GM19397 (cell line): ENCODE results near the gene NID2.

Experiments used
- ATAC-seq: cut with Tn5 transposase; IDR thresholded peaks from one replicate; pipeline ENCODE4 v1.9.1; 2021; ENCODE audit warnings: mild to moderate bottlenecking, moderate library complexity; ENCODE audit not compliant: unreplicated experiment

Gene NID2

DNA sequence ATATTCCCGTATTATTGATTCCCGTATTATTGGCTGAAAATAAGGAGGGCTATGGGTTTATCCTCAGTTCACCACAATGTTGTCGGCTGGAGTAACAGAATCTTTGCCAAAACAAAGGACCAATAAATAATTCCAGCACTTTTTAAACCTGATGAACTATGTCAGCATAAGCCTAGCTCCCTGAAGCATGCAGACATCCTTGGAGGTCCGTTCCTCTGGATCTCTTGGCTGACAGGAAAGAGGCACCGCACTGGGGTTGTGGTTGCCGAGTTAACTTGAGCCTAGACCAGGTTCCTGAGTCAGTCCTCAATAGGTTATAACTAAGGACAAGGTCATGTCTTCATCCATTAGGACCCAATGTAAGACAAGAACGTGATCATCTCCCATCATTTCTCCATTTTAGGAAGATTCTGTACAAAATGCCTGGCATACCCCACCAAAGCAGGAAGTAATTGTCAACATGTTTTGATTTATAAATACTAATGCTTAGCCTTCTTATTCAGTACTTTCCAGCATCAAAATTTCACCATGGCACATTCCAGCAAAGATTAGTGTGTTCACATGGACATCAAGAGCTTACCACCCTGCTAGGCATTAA lies 36.6 kb downstream of the NID2 start:
- no peak for ATAC-seq

DNA sequence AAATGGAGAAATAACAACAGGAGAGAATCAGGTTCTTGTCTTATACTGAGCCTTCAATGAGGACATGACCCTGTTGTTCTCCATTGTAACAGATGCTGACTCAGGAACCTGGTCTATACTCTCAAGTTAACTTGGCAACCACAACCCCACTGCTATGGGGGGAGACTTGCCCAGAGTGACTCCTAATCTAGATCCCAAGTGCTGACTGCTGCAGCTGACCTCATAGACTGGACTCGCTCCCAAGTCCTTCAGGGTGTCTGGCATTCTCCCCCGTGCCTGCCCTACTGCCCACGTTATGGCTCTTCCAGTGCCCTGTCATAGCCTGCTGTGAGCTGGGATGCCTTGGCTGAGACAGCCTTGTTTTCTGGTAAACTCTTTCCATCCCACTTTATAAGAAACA lies 37.1 kb downstream of the NID2 start:
- no peak for ATAC-seq

DNA sequence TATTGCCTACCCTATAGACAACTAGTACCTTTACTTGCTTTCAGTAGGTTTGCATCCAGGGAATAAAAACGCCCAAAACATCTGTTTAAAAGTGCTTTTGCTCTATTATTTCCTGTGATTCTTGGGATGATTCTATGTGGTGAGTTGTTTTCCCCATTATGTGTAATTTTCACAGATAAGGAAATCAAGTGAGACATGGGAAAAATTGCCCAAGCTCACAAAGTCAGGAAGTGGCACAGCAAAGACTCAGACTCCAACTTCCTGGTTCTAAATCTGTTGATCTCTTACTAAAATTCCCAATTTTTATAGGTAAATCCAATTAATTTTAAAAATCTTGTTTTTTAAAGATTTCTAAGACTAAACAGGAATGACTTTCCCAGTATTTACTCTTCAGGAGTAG lies 39.0 kb downstream of the NID2 start:
- no peak for ATAC-seq

DNA sequence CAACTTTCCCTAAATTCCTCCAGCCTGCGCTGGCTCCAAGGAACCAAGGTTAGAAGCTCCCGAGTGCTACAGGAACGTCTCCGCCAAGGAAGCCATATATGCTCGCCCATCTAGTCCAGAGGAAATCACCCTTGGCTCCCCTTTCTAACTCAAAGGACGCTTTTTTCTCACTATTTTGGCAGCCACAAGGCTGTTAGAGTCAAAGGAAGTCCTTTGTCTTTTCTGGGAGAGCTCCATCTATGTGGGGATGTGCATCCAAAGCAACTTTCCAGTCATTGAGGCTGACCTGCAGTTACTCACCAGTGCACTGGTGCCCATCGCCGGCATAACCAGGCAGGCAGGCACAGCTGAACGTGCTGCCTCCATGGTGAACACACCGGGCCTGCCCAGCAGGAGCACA lies 42.0 kb downstream of the NID2 start:
- ATAC-seq, result no peak

DNA sequence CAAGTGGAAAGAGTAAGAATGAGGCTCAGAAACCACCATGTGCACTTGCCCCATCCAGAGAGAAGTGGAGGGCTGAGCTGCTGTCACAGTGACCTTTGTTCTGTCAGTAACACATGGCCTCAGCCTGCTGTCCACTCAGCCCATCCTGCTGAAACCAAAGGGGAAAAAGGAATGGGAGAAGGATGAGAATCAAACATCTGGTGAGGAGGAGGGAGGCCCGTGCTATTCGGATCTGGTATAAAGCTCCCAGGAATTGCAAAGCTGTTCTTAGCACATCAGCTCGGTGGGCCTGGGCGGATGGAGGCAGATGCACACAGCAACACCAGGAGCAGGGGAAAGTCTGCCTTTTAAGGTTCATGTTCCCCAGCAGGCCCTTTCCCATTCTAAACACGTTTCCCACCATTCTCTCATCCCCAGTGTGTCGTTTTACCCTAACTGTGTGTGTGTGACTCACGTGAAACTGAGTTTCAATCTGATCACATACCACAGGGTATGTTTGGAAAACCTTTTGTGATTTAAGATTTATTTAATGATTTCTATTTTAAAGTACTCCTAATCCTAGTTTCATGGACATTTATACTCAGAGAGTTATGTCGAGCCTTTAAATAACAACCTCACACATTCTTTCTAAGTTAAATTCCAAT lies 42.7 kb downstream of the NID2 start:
- ATAC-seq, result no peak

DNA sequence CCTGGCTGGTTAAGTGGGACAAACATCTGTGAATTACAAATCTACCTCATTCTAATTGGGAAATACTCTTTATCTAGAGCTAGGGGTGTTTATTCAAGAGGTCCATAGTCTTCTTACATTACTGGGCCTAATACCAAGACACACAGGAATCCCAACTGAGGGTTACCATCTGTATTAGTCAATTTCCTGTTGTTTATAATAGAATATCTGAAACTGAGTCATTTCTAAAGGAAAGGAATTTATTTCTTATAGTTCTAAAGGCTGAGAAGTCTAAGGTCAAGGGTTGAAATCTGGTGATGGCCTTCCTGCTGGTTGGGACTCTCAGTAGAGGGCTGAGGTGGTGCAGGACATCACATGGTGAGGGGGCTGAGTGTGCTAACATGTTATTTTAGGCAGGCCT lies 43.5 kb downstream of the NID2 start:
- ATAC-seq, result no peak

DNA sequence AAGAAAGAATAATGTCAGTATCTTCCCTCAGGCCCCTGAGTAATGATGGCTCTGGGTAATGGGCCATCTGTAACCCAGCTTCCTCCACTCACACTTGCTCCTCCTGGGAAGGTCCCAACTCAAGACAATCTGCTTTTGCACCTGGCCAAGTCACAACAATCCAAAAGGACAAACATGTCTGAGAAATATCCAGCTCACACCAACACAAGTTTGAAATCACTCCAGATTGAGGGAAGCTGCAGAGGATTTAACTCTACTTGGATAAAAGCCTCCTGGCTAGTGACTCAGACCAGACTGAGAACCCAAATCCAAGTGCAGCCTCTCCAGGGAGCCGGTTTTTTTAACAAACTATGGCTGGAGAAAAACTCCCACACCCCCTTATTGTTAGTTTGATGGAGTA lies 45.3 kb downstream of the NID2 start:
- ATAC-seq, result no peak

DNA sequence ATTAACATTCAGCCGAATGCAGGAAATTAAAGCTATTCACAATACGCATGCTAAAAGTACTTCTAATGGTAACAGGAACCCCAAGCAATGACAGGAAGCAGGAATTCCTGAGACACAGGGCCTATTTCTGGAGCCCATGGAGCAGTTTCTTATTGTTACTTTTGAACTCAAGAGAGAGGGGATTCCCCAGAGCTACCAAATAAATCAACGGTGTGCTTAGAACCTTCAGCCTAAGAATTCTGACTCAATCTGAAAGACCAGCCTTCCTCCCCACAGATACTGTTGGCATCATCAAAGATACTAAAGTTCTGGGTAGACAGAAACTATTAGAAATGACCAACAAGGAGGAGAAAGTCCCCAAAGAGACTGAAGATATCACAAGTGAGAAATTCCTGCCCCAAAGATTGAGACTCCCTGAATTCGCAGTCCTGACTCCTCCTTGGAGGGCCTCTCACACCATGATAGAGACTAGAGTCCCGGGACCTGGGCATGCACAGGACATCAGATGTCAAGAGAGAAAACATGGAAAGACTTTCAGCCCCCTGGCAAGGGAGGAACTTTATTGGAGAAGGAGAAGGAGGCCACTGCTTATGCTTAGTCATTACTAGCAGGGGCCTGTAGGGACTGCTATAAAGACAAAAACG lies 46.8 kb downstream of the NID2 start:
- no peak for ATAC-seq

DNA sequence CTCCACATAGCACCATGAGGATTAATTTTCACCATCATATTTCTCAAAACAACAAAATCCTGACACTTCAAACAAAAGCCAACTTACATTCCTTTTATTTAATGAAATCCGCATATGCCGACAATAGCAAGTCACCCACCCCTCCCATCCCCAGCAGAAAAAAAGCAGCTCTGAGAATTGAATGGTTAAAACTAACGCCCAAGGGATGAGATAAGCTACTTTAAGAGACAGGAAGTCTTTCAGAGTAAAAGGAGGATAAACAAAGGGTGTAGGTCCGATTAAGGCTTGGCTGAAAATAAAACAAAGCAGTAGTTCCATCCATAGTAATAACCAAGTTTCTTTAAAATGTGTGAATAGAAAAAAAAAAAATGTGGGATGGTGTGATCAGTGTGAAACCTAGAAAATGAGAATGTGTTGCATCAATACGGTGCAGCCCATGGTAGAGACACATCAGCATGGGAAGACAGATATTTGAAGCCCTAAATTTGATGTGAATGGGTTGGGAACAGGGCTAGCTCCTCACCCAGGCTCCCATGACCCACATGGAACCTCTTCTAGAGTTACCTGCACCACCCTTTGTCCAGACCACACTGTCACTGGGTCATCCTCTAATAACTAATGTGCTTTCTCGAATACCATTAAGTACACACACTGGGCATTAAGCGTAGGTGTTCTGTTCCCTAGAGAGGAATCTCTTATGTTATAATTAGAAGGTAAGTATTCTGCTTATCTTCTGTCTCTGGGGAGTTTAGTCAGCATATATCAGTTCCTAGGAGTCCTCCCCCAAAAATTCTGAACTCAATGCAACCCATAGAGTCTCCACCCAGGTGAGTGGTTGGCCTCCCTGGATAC lies 47.8 kb downstream of the NID2 start:
- no peak for ATAC-seq

DNA sequence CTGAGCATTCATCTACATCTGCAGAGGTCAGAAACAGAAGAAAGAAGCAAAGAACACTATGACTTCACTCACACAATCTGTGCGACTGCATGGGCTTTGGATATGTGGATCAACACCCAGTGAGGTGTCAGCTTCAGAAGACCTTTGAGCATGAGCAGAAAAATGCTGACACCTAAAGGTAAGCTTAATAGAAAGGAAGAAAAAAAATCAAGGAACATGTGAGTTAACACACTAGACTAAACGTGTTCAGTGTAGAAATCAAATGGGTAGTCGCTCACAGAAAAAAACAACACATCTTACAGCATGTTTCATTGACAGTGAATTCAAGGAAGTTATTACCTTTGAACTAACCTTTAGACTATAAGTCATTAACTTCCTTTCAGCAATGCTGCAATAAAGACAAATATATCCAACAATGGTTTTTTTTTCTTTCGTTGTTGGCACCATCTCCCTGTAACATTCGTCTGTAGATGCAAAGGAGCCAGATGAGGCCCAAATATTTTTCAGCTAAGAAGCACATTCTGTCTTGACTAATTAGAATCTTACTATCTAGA lies 48.6 kb downstream of the NID2 start:
- ATAC-seq, result no peak

DNA sequence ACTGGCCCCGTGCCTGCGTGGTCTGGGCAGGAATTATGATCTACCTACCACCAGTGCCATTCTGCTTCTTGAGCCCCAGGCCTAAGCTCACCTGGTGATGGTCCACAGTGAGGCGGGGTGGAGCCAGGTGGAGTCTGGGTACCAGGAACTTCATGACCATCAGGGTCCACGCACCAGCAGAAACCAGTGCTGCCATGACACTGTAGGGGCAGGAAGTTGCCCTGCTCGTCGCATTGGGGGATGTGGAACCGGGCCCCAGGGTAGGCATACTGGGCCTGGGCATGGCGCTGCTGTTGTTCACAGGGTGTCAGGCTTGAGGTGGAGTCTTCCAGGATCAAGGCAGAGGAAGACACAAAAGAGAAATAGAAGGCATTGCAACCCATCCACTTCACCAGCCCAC lies 49.9 kb downstream of the NID2 start:
- ATAC-seq, result no peak

DNA sequence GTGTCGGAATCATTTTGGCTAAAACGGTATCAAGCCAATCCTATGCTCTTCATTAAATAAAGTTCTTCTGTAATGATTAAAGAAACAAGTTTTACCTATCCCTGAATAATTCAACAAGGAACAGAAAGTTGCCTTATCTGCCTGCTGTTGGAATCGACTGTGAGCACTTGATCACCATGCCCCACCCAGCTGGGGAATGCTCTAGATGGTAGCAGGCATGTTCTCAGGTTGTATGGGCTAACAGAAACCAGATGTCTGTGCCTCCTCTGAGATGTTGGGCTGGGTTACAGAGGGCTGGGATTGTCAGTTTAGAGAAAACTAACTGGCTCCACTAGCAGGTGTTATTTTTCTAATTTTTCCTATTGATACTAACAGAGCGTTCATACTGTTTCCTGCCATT lies 50.6 kb downstream of the NID2 start:
- no peak for ATAC-seq

DNA sequence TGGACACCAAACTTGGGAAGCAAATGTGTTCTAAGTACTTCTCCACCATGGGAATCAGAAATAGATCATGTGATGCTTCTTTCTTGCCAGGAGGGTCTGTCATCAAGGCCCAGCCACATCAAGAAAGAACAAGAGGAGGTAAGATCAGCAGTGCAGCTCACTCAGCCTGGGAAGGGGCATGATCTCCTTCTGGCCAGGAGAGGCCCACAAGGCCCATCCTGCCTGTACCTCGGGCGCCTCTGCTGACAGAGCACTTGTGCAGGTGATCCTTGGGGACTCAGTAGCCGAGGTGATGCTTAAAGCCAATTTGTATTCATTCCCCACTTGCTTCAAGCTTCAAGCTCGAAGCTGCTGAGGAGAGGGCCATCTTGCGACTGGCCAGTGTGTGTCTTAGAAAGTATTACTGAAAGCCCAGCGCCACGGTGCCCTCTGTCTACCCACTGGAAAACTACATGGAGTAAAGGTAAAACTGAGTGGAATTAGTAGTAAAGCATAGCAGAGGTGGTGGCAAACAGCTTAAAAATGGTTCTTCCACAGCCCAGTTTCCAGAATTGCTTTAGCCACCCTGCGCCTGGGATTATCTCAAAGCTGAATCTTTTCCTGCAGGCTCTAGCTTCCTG lies 53.3 kb downstream of the NID2 start:
- no peak for ATAC-seq

DNA sequence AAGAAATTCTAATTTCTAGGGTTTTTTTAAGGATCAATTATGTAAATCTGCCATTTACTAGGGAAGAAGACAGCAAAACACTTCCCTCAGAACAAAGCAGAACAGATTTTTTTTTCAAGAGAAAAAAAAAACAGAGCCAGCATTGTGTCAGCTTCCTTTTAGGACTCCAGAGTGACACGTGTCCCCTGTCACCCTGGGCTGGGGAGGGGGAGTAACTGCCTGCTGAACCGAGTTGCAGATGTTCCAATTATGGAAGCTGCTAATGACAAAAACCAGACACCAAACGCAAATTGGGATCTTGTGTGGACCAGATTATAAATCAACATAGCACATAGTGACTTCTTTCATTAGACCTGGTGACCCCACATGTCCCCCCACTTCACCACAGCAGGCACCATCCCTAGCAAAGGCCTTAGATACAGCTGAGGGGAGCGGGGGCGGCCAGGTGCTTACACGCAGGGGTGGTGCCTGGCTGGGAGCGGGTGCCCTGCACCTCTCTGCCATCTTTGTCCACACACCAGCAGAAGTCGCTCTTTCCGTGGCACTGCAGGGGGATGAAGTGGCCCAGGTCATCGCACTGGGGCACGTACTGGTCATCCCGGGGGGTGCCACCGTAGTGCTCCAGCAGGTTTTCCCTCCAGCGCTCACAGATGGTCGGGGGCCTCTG lies 54.1 kb downstream of the NID2 start:
- no peak for ATAC-seq

DNA sequence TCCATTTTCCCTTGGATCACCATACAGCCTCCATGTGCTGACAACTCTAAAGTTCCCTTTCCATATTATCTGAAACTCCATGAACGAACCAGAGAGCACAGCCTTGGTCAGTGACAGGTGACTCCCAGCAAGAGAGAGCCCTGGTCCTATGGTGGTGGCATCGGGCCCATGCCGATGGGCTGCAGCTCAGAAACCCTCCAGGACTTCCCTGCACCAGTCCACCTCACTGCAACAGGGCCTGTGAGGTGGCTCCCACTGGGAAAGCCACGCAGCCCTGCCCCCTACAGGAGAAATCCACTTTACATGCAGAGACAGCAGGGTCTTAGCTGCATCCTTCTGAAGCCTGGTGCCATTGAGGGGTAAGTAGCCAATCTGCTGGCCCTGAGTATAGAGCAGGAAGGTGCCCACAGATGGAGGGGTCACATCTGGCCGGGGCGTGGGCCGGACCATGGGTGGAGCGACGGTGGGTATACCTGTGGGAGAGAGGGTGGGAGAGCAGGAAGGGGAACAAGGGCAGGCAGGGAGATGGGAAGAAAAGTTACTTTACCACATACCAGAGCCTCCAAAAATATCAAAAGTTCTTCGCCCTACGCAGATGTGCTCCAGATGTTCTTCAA lies 54.8 kb downstream of the NID2 start:
- no peak for ATAC-seq

DNA sequence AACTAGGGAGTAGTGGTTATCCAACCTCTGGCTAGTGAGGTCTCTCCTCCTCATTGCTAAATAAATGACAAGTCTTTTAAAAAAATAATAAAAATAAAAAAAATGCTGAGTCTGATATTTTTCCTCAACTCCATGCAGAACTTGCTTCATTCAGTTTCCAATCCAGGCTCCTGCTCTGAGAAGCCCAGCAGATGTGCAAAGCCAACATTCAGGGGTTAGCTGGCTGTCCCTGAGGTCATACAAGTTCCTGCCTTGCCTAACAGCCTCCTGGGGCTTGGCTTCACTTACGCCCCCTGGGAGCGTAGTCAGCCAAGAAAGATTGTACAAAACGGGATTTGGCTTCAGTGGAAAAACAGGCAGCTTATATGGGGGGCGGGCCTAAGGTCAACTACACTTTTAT lies 56.2 kb downstream of the NID2 start:
- ATAC-seq, result no peak

DNA sequence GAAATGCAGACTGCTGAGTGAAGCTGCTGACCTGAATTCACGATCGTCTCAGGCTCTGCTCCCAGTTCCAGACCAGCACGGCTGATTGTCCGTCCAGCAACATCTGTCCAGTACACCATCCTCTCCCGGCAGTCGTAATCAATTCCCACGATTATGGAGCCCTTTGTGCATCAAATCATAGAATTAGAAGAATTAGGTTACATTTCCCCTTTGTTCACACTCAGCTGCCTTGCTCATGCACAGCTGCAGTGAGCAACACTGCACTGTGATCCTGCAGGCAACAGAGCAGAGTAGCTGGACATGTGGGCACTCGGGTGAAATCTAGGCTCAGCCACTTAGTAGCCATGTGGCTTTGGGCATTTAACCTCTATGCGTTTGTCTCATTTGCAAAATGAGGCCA lies 57.3 kb downstream of the NID2 start:
- no peak for ATAC-seq

DNA sequence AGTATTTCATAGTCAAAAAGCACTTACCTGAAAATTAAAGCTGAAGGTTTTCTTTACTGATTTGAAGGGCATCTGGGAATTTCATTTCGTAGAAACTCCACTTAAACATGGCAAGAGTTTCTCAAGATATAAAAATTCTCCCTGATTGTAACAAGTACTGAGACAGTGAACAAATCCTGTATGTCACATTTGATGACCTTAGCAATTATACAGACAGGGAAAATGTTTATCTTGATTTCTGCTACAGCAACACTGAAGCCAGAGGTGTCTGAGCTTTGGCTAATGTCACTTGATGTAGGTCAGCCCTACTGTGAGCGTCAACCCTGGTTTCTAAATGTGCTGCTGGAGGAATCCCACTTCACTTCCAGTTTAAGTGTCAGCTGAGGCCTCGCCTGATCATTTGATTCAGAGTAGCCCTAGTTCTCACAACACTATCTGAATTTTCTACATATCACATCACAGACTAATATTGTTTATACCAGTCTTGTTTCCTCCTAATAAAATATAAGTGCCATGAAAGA lies 58.6 kb downstream of the NID2 start:
- ATAC-seq, result no peak

DNA sequence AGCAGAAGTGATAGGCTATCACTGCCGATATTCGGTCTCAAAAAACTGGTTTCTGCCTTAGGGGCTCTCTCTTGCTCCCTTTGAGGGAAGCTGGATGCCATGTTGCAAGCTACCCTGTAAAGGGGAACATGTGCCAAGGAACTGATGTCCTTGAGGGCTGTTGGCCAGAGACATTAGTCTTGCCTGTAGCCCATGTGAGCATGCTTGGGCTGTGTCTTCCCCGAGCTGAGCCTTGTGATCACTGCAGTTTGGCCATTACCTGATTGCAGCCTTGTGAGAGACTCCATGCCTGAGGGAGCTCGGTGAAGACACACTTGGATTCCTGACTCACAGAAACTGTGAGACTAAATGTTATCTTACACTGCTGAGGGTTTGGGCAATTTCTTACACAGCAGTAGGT lies 60.7 kb downstream of the NID2 start:
- ATAC-seq, result no peak

DNA sequence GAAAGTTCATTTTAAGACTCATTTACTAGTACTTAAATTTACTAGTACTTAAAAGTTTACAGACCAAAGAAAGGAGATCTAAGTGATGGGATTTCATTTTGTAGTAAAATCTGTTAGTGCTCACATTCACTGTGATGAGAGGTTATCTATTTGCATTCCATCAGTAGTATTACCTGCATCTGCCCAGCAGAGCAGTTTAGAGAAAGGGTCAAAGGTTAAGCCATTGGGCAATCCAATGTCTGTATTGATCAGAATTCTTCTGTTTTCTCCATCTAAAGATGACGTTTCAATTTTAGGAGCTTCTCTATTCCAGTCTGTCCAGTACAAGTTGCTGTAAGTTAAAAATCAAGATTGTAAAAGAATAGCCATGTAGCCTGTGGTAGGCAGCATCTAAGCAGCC lies 61.2 kb downstream of the NID2 start:
- ATAC-seq, result no peak
